Suprapubic skin (tissue), 4 donors: ENCODE data around the gene G6PD.
A peak's percentile ranks its signal among the peaks of the same experiment; 100 is the strongest.

Experiments used
- CTCF ChIP-seq, 2 donors: fragments of 200-600 bp in 1 of 2; fragments of 450-650 bp in 1 of 2; sonication (generic) in 1 of 2; IDR thresholded peaks; one replicate each; pipeline ENCODE4 v1.5.1; 2016 to 2019; ENCODE audit warnings: antibody characterized with exemption in 2 of 2, mild to moderate bottlenecking in 1 of 2, moderate library complexity in 1 of 2
- EP300 ChIP-seq: sonication (generic); formaldehyde crosslinking; IDR thresholded peaks from one replicate; pipeline ENCODE4 v1.6.1; 2017; ENCODE audit warnings: antibody characterized with exemption
- POLR2A ChIP-seq, 2 donors: fragments of 450-650 bp; IDR thresholded peaks; one replicate each; pipeline ENCODE4 v1.6.1; 2017; ENCODE audit warnings: antibody characterized with exemption in 2 of 2, mild to moderate bottlenecking in 2 of 2, moderate library complexity in 2 of 2
- POLR2AphosphoS5 ChIP-seq, 3 donors: sonication (generic); formaldehyde crosslinking; IDR thresholded peaks; one replicate each; pipeline ENCODE4 v1.6.1; 2017; ENCODE audit warnings: antibody characterized with exemption in 3 of 3

GRCh38 chrX:154534526-154535322, 11.9 kb downstream of the G6PD start:
- TF ChIP-seq POLR2AphosphoS5 (IDR thresholded peaks at IDR 0.05) (peak in 2 of 3 donors; percentile 61 to 69), CTCF (IDR thresholded peaks at IDR 0.05) (peak; percentile 92 to 100), POLR2A (IDR thresholded peaks at IDR 0.05) (no peak), EP300 (no peak)
